Keratinocyte (primary cell): ENCODE measurements around the gene PDILT.

Experiments
- EZH2 ChIP-seq: IDR thresholded peaks from one replicate; pipeline ENCODE4 v1.6.1; 2012; ENCODE audit warnings: inconsistent platforms, mild to moderate bottlenecking, low read length, moderate library complexity
- TF ChIP-seq, protein P1 (sequence below), 3 experiments: IDR thresholded peaks in 1 of 3; conservative IDR thresholded peaks in 1 of 3; optimal IDR thresholded peaks in 1 of 3; 2 replicates in 2 of 3; 3 replicates in 1 of 3; pipeline versions ENCODE3 to v1.5.1; 2011; ENCODE audit warnings: low read length in 3 of 3, mild to moderate bottlenecking in 3 of 3, moderate library complexity in 2 of 3, control low read depth in 1 of 3, inconsistent platforms in 1 of 3; ENCODE audit not compliant: insufficient read depth in 2 of 3; ENCODE audit errors: extremely low read depth in 1 of 3

DNA sequence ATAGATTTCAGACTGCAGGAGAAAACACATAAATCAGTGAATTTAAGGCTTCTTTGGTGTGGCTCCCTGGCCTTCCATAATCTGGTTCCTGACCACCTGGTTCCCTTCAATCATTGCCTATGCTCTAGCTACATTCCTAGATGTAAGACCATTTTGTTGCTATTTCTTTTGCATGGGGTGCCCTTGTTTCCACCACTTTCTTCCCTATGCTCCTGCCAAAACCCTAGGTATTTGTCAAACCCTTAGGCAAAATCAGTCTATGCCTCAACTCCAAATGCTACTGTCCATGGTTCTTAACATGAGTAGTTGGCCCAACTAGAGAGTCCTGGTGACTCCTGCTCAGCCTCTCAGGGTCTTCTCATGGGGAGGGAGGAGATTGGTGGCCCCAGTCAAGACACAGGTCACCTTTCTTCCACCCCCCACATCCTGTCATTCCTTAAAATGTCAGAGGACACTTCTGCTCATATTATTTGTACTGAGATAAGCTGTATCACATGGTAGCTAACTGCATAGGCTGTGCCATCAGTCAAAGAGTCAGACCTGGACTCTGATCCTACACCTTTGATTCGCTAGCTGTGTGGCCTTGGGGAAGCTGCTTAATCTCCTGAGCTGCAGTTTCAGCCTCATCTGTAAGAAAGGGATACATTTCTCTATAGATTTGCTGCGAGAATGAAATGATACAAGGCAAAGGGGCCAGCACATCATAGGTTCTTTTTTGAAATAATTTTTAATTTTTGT is 19.8 kb upstream of the PDILT start:
- TF ChIP-seq, protein P1, sequence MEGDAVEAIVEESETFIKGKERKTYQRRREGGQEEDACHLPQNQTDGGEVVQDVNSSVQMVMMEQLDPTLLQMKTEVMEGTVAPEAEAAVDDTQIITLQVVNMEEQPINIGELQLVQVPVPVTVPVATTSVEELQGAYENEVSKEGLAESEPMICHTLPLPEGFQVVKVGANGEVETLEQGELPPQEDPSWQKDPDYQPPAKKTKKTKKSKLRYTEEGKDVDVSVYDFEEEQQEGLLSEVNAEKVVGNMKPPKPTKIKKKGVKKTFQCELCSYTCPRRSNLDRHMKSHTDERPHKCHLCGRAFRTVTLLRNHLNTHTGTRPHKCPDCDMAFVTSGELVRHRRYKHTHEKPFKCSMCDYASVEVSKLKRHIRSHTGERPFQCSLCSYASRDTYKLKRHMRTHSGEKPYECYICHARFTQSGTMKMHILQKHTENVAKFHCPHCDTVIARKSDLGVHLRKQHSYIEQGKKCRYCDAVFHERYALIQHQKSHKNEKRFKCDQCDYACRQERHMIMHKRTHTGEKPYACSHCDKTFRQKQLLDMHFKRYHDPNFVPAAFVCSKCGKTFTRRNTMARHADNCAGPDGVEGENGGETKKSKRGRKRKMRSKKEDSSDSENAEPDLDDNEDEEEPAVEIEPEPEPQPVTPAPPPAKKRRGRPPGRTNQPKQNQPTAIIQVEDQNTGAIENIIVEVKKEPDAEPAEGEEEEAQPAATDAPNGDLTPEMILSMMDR (optimal IDR thresholded peaks at IDR 0.05 in 1 of 3, IDR thresholded peaks at IDR 0.05 in 1 of 3, conservative IDR thresholded peaks at IDR 0.05 in 1 of 3; ENCODE audit: extremely low read depth in 1 of 3, insufficient read depth in 2 of 3, low read length in 3 of 3) = no peak
- TF ChIP-seq EZH2 = no peak
